Measurements from ENCODE around the gene PTRHD1. TPM values are rescaled to one million over a fixed set of nuclear protein-coding genes. Genes with fewer than 3 reads are reported as not detected.

The PTRHD1 gene
- total RNA-seq, 2 donors from 2014 or later: 19.4 to 30.0 TPM

GRCh38 chr2:24832931-24833701, 39.9 kb upstream of the PTRHD1 start:
- peaks cover 36% of the 10 kb centered on the region for H3K36me3 Mint-ChIP-seq (ENCODE audit: low read depth)
- peak overlapping the region; percentile 2 for H3K27ac Mint-ChIP-seq
- no peaks in the 10 kb centered on the region for H3K27me3 Mint-ChIP-seq
- H3K4me1 Mint-ChIP-seq: no peaks in the 10 kb centered on the region
- H3K9me3 Mint-ChIP-seq: no peaks in the 10 kb centered on the region
- no peak overlapping the region for H3K4me3 Mint-ChIP-seq
- no peak for ATAC-seq (replicated peaks)

GRCh38 chr2:24832521-24832920, 39.3 kb upstream of the PTRHD1 start:
- Mint-ChIP-seq H3K27me3 (no peaks in the 10 kb centered on the region), H3K4me1 (peaks cover 4% of the 10 kb centered on the region), H3K27ac (peak overlapping the region; percentile 2), H3K36me3 (ENCODE audit: low read depth) (peaks cover 36% of the 10 kb centered on the region), H3K9me3 (no peaks in the 10 kb centered on the region), H3K4me3 (no peak overlapping the region)
- ATAC-seq (replicated peaks): no peak

GRCh38 chr2:24832073-24832461, 38.9 kb upstream of the PTRHD1 start:
- no peaks in the 10 kb centered on the region for H3K9me3 Mint-ChIP-seq
- H3K4me1 Mint-ChIP-seq: peaks cover 9% of the 10 kb centered on the region
- H3K36me3 Mint-ChIP-seq (ENCODE audit: low read depth): peaks cover 31% of the 10 kb centered on the region
- no peak overlapping the region for H3K27ac Mint-ChIP-seq
- ATAC-seq (replicated peaks): no peak
- H3K4me3 Mint-ChIP-seq: no peak overlapping the region
- H3K27me3 Mint-ChIP-seq: no peaks in the 10 kb centered on the region

GRCh38 chr2:24831221-24832072, 38.3 kb upstream of the PTRHD1 start:
- no peaks in the 10 kb centered on the region for H3K9me3 Mint-ChIP-seq
- H3K4me3 Mint-ChIP-seq: no peak overlapping the region
- no peaks in the 10 kb centered on the region for H3K27me3 Mint-ChIP-seq
- H3K4me1 Mint-ChIP-seq: peaks cover 12% of the 10 kb centered on the region
- peaks cover 25% of the 10 kb centered on the region for H3K36me3 Mint-ChIP-seq (ENCODE audit: low read depth)
- no peak for ATAC-seq (replicated peaks)
- no peak overlapping the region for H3K27ac Mint-ChIP-seq

GRCh38 chr2:24830786-24831185, 37.6 kb upstream of the PTRHD1 start:
- Mint-ChIP-seq H3K4me1 (peaks cover 17% of the 10 kb centered on the region), H3K27me3 (no peaks in the 10 kb centered on the region), H3K36me3 (ENCODE audit: low read depth) (peaks cover 18% of the 10 kb centered on the region), H3K4me3 (no peak overlapping the region), H3K27ac (no peak overlapping the region), H3K9me3 (no peaks in the 10 kb centered on the region)
- no peak for ATAC-seq (replicated peaks)

- no peaks in the 10 kb centered on the region for H3K27me3 Mint-ChIP-seq
- H3K36me3 Mint-ChIP-seq (ENCODE audit: low read depth): peaks cover 14% of the 10 kb centered on the region
- H3K4me1 Mint-ChIP-seq: peaks cover 19% of the 10 kb centered on the region
- H3K4me3 Mint-ChIP-seq: no peak overlapping the region
- no peaks in the 10 kb centered on the region for H3K9me3 Mint-ChIP-seq
- H3K27ac Mint-ChIP-seq: no peak overlapping the region
- no peak for ATAC-seq (replicated peaks)
These were observed 37.2 kb upstream of the PTRHD1 start for GRCh38 chr2:24830351-24830750.

- H3K36me3 Mint-ChIP-seq (ENCODE audit: low read depth): peaks cover 21% of the 10 kb centered on the region
- H3K27me3 Mint-ChIP-seq: no peaks in the 10 kb centered on the region
- H3K4me3 Mint-ChIP-seq: no peak overlapping the region
- peak overlapping the region; percentile 92 for H3K27ac Mint-ChIP-seq
- H3K9me3 Mint-ChIP-seq: no peaks in the 10 kb centered on the region
- peaks cover 19% of the 10 kb centered on the region for H3K4me1 Mint-ChIP-seq
- no peak for ATAC-seq (replicated peaks)
These were observed 35.2 kb upstream of the PTRHD1 start for GRCh38 chr2:24828238-24828996.

GRCh38 chr2:24827321-24828237, 34.4 kb upstream of the PTRHD1 start:
- peak overlapping the region; percentile 92 for H3K27ac Mint-ChIP-seq
- H3K36me3 Mint-ChIP-seq (ENCODE audit: low read depth): peaks cover 29% of the 10 kb centered on the region
- no peaks in the 10 kb centered on the region for H3K9me3 Mint-ChIP-seq
- no peaks in the 10 kb centered on the region for H3K27me3 Mint-ChIP-seq
- peak overlapping the region; percentile 28 for H3K4me3 Mint-ChIP-seq
- peak; percentile 85 for ATAC-seq (replicated peaks)
- peaks cover 19% of the 10 kb centered on the region for H3K4me1 Mint-ChIP-seq

GRCh38 chr2:24826773-24827145, 33.6 kb upstream of the PTRHD1 start:
- H3K36me3 Mint-ChIP-seq (ENCODE audit: low read depth): peaks cover 38% of the 10 kb centered on the region
- peak overlapping the region; percentile 92 for H3K27ac Mint-ChIP-seq
- no peaks in the 10 kb centered on the region for H3K9me3 Mint-ChIP-seq
- peak overlapping the region; percentile 15 for H3K4me3 Mint-ChIP-seq
- H3K4me1 Mint-ChIP-seq: peaks cover 19% of the 10 kb centered on the region
- no peaks in the 10 kb centered on the region for H3K27me3 Mint-ChIP-seq
- ATAC-seq (replicated peaks): peak; percentile 8

GRCh38 chr2:24825883-24826772, 32.9 kb upstream of the PTRHD1 start:
- no peaks in the 10 kb centered on the region for H3K9me3 Mint-ChIP-seq
- H3K4me1 Mint-ChIP-seq: peaks cover 19% of the 10 kb centered on the region
- ATAC-seq (replicated peaks): peak; percentile 69
- peaks cover 44% of the 10 kb centered on the region for H3K36me3 Mint-ChIP-seq (ENCODE audit: low read depth)
- peak overlapping the region; percentile 15 for H3K4me3 Mint-ChIP-seq
- no peaks in the 10 kb centered on the region for H3K27me3 Mint-ChIP-seq
- H3K27ac Mint-ChIP-seq: peak overlapping the region; percentile 92

- H3K27me3 Mint-ChIP-seq: no peaks in the 10 kb centered on the region
- H3K4me3 Mint-ChIP-seq: peak overlapping the region; percentile 15
- H3K9me3 Mint-ChIP-seq: no peaks in the 10 kb centered on the region
- H3K4me1 Mint-ChIP-seq: peaks cover 19% of the 10 kb centered on the region
- peaks cover 53% of the 10 kb centered on the region for H3K36me3 Mint-ChIP-seq (ENCODE audit: low read depth)
- ATAC-seq (replicated peaks): no peak
- H3K27ac Mint-ChIP-seq: peak overlapping the region; percentile 92
These were observed 32.0 kb upstream of the PTRHD1 start for GRCh38 chr2:24824966-24825882.

GRCh38 chr2:24824071-24824588, 30.9 kb upstream of the PTRHD1 start:
- no peak for ATAC-seq (replicated peaks)

More at GRCh38 chr2:24824071-24824588, 30.9 kb upstream of the PTRHD1 start:
- Mint-ChIP-seq H3K27me3 (no peaks in the 10 kb centered on the region), H3K4me1 (peaks cover 19% of the 10 kb centered on the region), H3K9me3 (no peaks in the 10 kb centered on the region), H3K4me3 (no peak overlapping the region), H3K36me3 (ENCODE audit: low read depth) (peaks cover 64% of the 10 kb centered on the region), H3K27ac (no peak overlapping the region)
